ENCODE results near the gene RFT1.

- TF ChIP-seq CTCF (IDR thresholded peaks at IDR 0.05) (no peak), EP300 (IDR thresholded peaks at IDR 0.05) (no peak)
Measured at GRCh38 chr3:53056442-53056841, 73.8 kb downstream of the RFT1 start.

All from esophagus muscularis mucosa (tissue), 3 donors.